AG20443 (cell line): ENCODE results near the gene REST.
"Not testable (repeated sequence)": the region's sequence is repeated elsewhere in the genome, so short reads cannot be mapped to it uniquely, and the experiment has no call there.

ENCODE experiments used
- DNase-seq: peaks from one replicate; pipeline ENCODE4 v3.0.0; 2012; ENCODE audit warnings: low spot score, mixed read lengths

The REST gene

GRCh38 chr4:56907489-56908205 lies at the start of gene REST:
Gene REST, plus strand, starts transcription at chr4:56907900. Its CDS starts 2,739 bp downstream, at chr4:56910639.
- peak; percentile 95 for DNase-seq

GRCh38 chr4:56859841-56860240 lies 47.9 kb upstream of the REST start:
- no peak for DNase-seq

- no peak for DNase-seq
Measured at GRCh38 chr4:56860781-56861180, 46.9 kb upstream of the REST start.

- no peak for DNase-seq
Measured at GRCh38 chr4:56861360-56861759, 46.3 kb upstream of the REST start.

- DNase-seq: no peak
Measured at GRCh38 chr4:56863441-56864139, 44.1 kb upstream of the REST start.

GRCh38 chr4:56870946-56871345 lies 36.8 kb upstream of the REST start:
- DNase-seq: peak; percentile 51

GRCh38 chr4:56871371-56871866 lies 36.3 kb upstream of the REST start:
- DNase-seq: peak; percentile 27

- no peak for DNase-seq
Measured at GRCh38 chr4:56874166-56874565, 33.5 kb upstream of the REST start.

GRCh38 chr4:56874923-56875322 lies 32.8 kb upstream of the REST start:
- DNase-seq: no peak

- DNase-seq: no peak
Measured at GRCh38 chr4:56876264-56876663, 31.4 kb upstream of the REST start.

GRCh38 chr4:56879996-56880395 lies 27.7 kb upstream of the REST start:
- DNase-seq: no peak

GRCh38 chr4:56880572-56880971 lies 27.1 kb upstream of the REST start:
- DNase-seq: no peak

- not testable (repeated sequence) for DNase-seq
Measured at GRCh38 chr4:56884511-56884910, 23.2 kb upstream of the REST start.

- DNase-seq: no peak
Measured at GRCh38 chr4:56892691-56893090, 15.0 kb upstream of the REST start.

GRCh38 chr4:56897842-56898241 lies 9.9 kb upstream of the REST start:
- not testable (repeated sequence) for DNase-seq

- DNase-seq: not testable (repeated sequence)
Measured at GRCh38 chr4:56900186-56900585, 7.5 kb upstream of the REST start.

- no peak for DNase-seq
Measured at GRCh38 chr4:56902703-56903102, 5.0 kb upstream of the REST start.

GRCh38 chr4:56905796-56906195 lies 1.9 kb upstream of the REST start:
- DNase-seq: no peak

GRCh38 chr4:56906489-56907393 lies 959 bp upstream of the REST start:
- no peak for DNase-seq

GRCh38 chr4:56908206-56909085 lies 746 bp downstream of the REST start:
- peak; percentile 93 for DNase-seq
